WTC11 (cell line): ENCODE results near the gene GRN. TPM values are rescaled to one million over a fixed set of nuclear protein-coding genes. Genes with fewer than 3 reads are reported as not detected.
"Not testable (repeated sequence)": the region's sequence is repeated elsewhere in the genome, so short reads cannot be mapped to it uniquely, and the experiment has no call there.

Experiments
- ATAC-seq: fragments of 200-7000 bp; cut with Tn5 transposase; 2 replicates; pipeline ENCODE4 v1.10.0; 2021; ENCODE audit warnings: mild to moderate bottlenecking, moderate library complexity
- CTCF ChIA-PET: fragments of 300-600 bp; sonication (Branson Sonifier 250); formaldehyde crosslinking; loops from one replicate; lab custom pipeline; 2021; ENCODE audit warnings: antibody characterized with exemption; lab: Charles Lee
- POLR2A ChIA-PET: fragments of 350-600 bp; sonication (Branson Sonifier 250); formaldehyde crosslinking; loops from one replicate; lab custom pipeline; 2021; ENCODE audit warnings: antibody characterized with exemption; lab: Charles Lee
- DNase-seq: peaks from one replicate; pipeline ENCODE4 v3.0.0; 2021; ENCODE audit warnings: low spot score
- H3K27ac Mint-ChIP-seq: 2 replicates; pipeline ENCODE4 v1.8.0; 2021; ENCODE audit warnings: mixed read lengths
- H3K27me3 Mint-ChIP-seq: 2 replicates; pipeline ENCODE4 v1.8.0; 2021; ENCODE audit warnings: low read depth, mild to moderate bottlenecking, moderate library complexity, mixed read lengths
- H3K36me3 Mint-ChIP-seq: 2 replicates; pipeline ENCODE4 v1.8.0; 2021; ENCODE audit warnings: mixed read lengths
- H3K4me1 Mint-ChIP-seq: 2 replicates; pipeline ENCODE4 v1.8.0; 2022; ENCODE audit warnings: mixed read lengths
- H3K4me3 Mint-ChIP-seq: 2 replicates; pipeline ENCODE4 v1.8.0; 2021; ENCODE audit warnings: mild to moderate bottlenecking, moderate library complexity, mixed read lengths
- H3K9me3 Mint-ChIP-seq: 2 replicates; pipeline ENCODE4 v1.8.0; 2021; ENCODE audit warnings: mixed read lengths
- GTF2I ChIP-seq: fragments of 250-450 bp; sonication (Bioruptor Pico); conservative IDR thresholded peaks from 2 replicates; pipeline ENCODE4 v1.4.0; 2021; ENCODE audit warnings: mild to moderate bottlenecking
- HMGA2 ChIP-seq: fragments of 250-450 bp; sonication (Bioruptor Pico); IDR thresholded peaks from 2 replicates; pipeline ENCODE4 v1.4.0; 2021; ENCODE audit warnings: mild to moderate bottlenecking, moderate library complexity
- NR2C2 ChIP-seq: sonication (generic); formaldehyde crosslinking; IDR thresholded peaks from 2 replicates; pipeline ENCODE4 v1.8.0; 2022; ENCODE audit warnings: mild to moderate bottlenecking, missing genetic modification reagents
- NR3C1 ChIP-seq: sonication (generic); formaldehyde crosslinking; conservative IDR thresholded peaks from 2 replicates; pipeline ENCODE4 v1.8.1; 2023; ENCODE audit warnings: low read depth, mild to moderate bottlenecking, missing genetic modification reagents
- OVOL2 ChIP-seq: fragments of 250-450 bp; sonication (Bioruptor Pico); IDR thresholded peaks from 2 replicates; pipeline ENCODE4 v1.9.0; 2021; ENCODE audit warnings: mild to moderate bottlenecking, borderline replicate concordance
- PRDM15 ChIP-seq: sonication (generic); formaldehyde crosslinking; IDR thresholded peaks from 2 replicates; pipeline ENCODE4 v1.8.0; 2022; ENCODE audit warnings: missing genetic modification reagents
- SP1 ChIP-seq: sonication (generic); formaldehyde crosslinking; conservative IDR thresholded peaks from 2 replicates; pipeline ENCODE4 v1.8.1; 2022; ENCODE audit warnings: missing genetic modification reagents
- TEAD1 ChIP-seq: sonication (generic); formaldehyde crosslinking; IDR thresholded peaks from 2 replicates; pipeline ENCODE4 v1.8.0; 2022; ENCODE audit warnings: mild to moderate bottlenecking, missing genetic modification reagents
- ZNF121 ChIP-seq: sonication (generic); formaldehyde crosslinking; IDR thresholded peaks from 2 replicates; pipeline ENCODE4 v1.8.0; 2023; ENCODE audit warnings: missing genetic modification reagents
- ZNF416 ChIP-seq: fragments of 250-450 bp; sonication (Bioruptor Pico); IDR thresholded peaks from 2 replicates; pipeline ENCODE4 v1.9.0; 2021; ENCODE audit warnings: mild to moderate bottlenecking, inconsistent platforms
- total RNA-seq: library from RNA; stranded (reverse); gene quantifications from 3 replicates; pipeline ENCODE4 v1.2.3, GENCODE V29; 2021
- TF ChIP-seq, protein P1 (sequence below): sonication (generic); formaldehyde crosslinking; IDR thresholded peaks from 2 replicates; pipeline ENCODE4 v1.8.0; 2023; ENCODE audit warnings: missing genetic modification reagents, mild to moderate bottlenecking, borderline replicate concordance

The GRN gene
- total RNA-seq, 1 experiment from 2014 or later: 177 TPM

DNA sequence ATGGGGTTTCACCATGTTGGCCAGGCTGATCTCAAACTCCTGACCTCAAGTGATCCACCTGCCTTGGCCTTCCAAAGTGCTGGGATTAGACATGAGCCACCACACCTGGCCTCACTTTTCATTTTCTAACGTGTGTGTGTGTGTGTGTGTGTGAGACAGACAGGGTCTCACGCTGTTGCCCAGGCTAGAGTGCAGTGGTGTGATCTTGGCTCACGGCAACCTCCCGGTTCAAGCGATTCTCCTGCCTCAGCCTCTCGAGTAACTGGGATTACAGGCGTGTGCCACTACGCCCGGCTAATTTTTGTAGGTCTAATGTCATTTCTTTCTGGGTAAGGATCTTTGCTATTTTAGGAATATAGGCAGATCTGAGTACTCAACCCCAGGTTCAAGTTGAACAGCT is 49.0 kb downstream of the GRN start:
- CTCF ChIA-PET: interaction anchor here (0.7 to 1.7 kb wide), 3 partner anchors 8 to 144 kb away, joined by 4 to 10 read pairs (median 5); no protein-coding TSS in a partner anchor
- H3K27ac Mint-ChIP-seq: peak overlapping the region; percentile 30; the same call in 1 of the 2 replicates

DNA sequence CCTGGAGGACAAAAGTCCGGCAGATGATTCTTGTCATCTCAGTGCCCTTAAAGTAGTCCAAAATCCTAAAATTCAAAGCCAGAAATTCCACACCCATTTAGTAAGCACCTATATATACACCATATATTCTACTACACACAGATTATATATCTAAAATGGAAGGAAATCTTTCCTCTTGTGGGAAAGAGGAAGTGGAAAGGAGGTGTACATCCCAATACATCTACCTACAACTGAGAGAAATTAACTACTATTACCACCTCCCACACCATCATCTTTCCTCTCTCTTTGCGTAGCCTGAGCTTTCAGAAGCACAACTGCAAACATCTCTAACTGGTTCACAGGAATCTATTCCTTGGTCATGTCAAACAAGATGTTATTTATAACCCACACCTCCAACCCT is 49.7 kb downstream of the GRN start:
- no peak for ATAC-seq
- Mint-ChIP-seq H3K27ac (no peak overlapping the region), H3K36me3 (peaks cover 19% of the 10 kb centered on the region), H3K4me1 (peaks cover 10% of the 10 kb centered on the region), H3K27me3 (no peaks in the 10 kb centered on the region; the same call in 1 of the 2 replicates), H3K4me3 (no peak overlapping the region), H3K9me3 (no peaks in the 10 kb centered on the region)
- TF ChIP-seq SP1 (CRISPR knock-in tag): no peak
- no peak for TF ChIP-seq NR3C1
- no peak for TF ChIP-seq PRDM15 (CRISPR knock-in tag)
- no peak for TF ChIP-seq NR2C2 (CRISPR knock-in tag)
- TF ChIP-seq, protein P1, sequence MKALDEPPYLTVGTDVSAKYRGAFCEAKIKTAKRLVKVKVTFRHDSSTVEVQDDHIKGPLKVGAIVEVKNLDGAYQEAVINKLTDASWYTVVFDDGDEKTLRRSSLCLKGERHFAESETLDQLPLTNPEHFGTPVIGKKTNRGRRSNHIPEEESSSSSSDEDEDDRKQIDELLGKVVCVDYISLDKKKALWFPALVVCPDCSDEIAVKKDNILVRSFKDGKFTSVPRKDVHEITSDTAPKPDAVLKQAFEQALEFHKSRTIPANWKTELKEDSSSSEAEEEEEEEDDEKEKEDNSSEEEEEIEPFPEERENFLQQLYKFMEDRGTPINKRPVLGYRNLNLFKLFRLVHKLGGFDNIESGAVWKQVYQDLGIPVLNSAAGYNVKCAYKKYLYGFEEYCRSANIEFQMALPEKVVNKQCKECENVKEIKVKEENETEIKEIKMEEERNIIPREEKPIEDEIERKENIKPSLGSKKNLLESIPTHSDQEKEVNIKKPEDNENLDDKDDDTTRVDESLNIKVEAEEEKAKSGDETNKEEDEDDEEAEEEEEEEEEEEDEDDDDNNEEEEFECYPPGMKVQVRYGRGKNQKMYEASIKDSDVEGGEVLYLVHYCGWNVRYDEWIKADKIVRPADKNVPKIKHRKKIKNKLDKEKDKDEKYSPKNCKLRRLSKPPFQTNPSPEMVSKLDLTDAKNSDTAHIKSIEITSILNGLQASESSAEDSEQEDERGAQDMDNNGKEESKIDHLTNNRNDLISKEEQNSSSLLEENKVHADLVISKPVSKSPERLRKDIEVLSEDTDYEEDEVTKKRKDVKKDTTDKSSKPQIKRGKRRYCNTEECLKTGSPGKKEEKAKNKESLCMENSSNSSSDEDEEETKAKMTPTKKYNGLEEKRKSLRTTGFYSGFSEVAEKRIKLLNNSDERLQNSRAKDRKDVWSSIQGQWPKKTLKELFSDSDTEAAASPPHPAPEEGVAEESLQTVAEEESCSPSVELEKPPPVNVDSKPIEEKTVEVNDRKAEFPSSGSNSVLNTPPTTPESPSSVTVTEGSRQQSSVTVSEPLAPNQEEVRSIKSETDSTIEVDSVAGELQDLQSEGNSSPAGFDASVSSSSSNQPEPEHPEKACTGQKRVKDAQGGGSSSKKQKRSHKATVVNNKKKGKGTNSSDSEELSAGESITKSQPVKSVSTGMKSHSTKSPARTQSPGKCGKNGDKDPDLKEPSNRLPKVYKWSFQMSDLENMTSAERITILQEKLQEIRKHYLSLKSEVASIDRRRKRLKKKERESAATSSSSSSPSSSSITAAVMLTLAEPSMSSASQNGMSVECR (CRISPR knock-in tag): no peak
- TF ChIP-seq HMGA2 (CRISPR knock-in tag): no peak
- no peak for TF ChIP-seq GTF2I (CRISPR knock-in tag)
- no peak for TF ChIP-seq TEAD1 (CRISPR knock-in tag)
- TF ChIP-seq OVOL2: no peak
- CTCF ChIA-PET: interaction anchor here (0.6 to 1.6 kb wide), 2 partner anchors 9 to 51 kb away, joined by 4 read pairs; no protein-coding TSS in a partner anchor
- POLR2A ChIA-PET: no interaction called here
- DNase-seq: no peak

More for the DNA sequence above, 49.0 kb downstream of the GRN start:
- Mint-ChIP-seq H3K4me1 (peaks cover 15% of the 10 kb centered on the region), H3K36me3 (peaks cover 12% of the 10 kb centered on the region)
- ATAC-seq, H3K27me3 Mint-ChIP-seq, H3K9me3 Mint-ChIP-seq, POLR2A ChIA-PET, DNase-seq, H3K4me3 Mint-ChIP-seq: not testable (repeated sequence)
- 0 out of 2 replicates have a peak, but pooled peaks have one; percentile 27 for TF ChIP-seq ZNF121

DNA sequence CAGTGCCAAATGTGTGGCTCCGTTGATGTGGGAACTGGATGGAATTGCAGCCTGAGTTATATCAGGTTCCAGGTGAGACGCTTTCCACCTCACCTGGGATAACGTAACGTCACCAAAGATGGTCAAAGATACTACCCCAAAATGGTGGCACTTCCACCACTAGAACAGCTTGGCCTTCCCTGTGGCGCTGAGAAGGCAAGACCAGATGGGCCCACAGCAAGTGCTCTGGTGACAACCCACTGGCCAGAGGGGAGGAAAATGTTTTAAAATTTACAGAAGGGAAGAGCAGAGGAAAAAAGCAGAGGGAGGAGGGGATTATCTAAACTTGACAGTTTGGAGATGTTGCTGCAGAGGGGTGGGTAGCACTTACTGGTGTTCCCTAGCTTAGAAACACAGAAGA is 51.8 kb downstream of the GRN start:
- ChIA-PET CTCF (no interaction called here), POLR2A (no interaction called here)
- no peak for DNase-seq
- no peak overlapping the region for H3K4me3 Mint-ChIP-seq
- peaks cover 10% of the 10 kb centered on the region for H3K4me1 Mint-ChIP-seq
- H3K27me3 Mint-ChIP-seq: no peaks in the 10 kb centered on the region; the same call in 1 of the 2 replicates
- no peak for ATAC-seq
- no peak for TF ChIP-seq ZNF416
- no peak overlapping the region; the same call in 1 of the 2 replicates for H3K27ac Mint-ChIP-seq
- peaks cover 35% of the 10 kb centered on the region for H3K36me3 Mint-ChIP-seq
- H3K9me3 Mint-ChIP-seq: no peaks in the 10 kb centered on the region
